HL-60/S4 (cell line): ENCODE measurements around the gene VSTM2L.

ENCODE experiments used
- in situ Hi-C: fragments of 300-500 bp; cut with MboI; formaldehyde crosslinking; loops from 2 replicates; pipeline ENCODE4 v1.14.3; 2022; ENCODE audit warnings: low sequenced_read_pairs

The VSTM2L gene

DNA sequence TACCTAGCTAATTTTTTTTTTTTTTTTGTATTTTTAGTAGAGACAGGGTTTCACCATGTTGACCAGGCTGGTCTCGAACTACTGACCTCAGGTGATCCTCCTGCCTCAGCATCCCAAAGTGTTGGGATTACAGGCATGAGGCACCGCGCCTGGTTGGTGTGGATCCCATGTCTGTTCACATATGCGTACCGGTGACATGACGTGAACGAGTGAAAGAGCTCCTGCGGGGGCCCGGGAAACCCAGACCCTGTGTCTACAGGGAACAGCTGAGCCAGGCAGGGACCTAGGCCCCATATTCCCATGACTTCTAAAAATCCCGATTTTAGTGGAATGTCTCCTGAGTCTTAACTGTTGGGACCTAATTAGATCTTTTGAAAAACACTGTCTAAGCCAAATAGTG lies 33.1 kb downstream of the VSTM2L start:
- in situ Hi-C loops, result no loop called here

DNA sequence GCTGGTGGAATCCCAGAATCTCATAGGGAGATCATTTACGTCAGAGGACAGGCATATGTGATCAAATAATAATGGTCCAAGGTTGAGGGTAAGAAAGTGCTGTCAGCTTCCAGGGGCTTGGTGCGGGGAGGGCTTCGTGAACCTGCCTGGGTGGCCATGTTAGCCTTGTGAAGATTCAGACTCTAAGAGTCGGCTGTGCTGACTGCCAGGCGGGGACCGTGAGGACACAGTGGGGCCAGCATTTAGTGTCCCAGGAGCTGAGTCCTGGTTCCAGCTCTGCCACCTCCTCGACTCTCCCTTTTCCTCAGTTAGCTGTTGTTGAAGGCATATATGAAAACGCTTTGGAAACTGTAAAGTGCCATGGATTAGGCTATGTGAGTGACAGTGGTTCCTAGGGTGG lies 33.5 kb downstream of the VSTM2L start:
- in situ Hi-C loops, result no loop called here

- in situ Hi-C loops, result no loop called here
Observed at GRCh38 chr20:37937686-37938085, 34.8 kb downstream of the VSTM2L start.

DNA sequence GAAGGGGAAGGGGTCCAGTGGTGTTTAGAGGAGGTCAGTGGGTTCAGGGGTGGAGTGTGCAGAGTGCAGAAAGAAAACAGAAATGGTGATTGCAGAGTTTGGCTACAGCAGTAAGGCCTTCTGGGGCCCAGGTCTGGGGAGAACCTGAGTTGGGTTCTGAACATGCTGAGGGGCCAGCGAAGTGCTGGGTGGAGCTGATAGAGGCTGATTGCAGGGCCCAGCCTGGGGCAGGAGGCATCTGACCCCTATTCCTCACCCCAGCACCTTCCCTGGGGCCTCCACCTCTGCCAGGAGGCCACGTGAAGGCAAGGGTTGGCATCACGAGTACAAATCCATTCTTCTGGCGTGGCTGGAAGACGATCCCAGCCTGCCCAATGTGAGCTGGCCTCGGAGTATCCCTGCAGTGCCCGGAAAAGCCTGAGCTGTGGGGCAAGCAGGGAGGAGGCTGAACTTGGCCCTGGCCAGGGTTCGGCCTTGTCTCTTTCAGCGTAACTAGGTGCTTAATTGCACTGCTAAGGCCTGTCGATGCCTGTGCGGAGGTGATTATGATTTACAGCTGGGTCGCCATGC lies 35.3 kb downstream of the VSTM2L start:
- in situ Hi-C loops, result no loop called here

DNA sequence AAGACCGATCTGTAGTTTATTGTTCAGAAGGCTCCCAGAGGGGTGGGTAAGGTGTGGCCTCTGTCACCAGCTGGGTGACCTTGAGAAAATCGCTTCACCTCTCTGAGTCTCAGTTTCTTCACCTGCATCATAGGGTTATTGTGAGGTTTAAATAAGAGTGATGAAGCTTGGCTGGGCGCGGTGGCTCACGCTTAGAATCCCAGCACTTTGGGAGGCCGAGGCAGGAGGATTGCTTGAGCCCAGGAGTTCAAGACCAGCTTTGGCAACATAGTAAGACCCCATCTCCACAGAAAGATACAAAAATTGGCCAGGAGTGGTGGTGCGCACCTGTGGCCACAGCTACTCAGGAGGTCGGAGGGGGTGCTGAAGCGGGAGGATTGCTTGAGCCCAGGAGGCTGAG lies 36.0 kb downstream of the VSTM2L start:
- in situ Hi-C loops, result no loop called here

DNA sequence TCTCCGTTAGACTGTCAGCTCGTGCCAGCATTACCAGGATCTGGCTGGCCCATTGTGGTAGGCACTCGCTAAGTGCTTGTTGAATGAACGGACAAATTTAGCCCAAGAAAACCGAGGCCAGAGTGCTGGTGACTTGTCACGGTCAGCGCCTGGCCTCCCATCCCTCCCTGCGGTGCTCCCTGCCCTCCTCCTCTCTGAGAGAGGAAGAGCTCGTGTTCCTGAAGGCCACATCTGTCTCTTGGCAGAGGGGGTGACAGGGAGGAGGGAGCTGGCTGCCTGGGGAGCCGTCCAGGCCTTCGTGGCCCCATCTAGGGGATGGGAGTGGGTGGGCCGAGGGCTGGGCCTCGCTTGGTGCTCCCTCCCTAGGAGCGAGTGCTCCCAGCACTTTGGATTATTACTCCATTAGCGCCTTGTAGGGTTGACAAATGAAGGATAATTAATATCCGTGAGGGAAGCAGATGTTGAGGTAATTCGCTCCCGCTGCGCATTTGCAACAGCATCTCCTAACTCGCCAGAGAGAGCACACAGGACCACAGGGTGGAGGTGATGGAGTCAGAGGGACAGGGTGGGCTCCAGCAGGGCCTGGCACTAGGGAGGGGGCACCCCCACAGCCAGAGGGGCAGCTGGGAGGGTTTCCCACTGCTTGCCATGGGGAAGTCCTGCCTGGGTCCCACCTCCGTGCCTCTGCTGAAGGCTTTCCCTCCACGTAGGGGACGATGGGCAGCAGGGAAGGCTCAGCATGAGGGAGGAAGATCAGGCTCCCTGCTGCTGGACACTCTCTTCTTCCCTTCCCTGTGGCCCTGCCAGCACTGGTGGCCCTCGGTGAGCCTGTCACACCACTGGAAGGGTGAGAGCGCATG lies 37.0 kb downstream of the VSTM2L start:
- in situ Hi-C loops, result no loop called here

DNA sequence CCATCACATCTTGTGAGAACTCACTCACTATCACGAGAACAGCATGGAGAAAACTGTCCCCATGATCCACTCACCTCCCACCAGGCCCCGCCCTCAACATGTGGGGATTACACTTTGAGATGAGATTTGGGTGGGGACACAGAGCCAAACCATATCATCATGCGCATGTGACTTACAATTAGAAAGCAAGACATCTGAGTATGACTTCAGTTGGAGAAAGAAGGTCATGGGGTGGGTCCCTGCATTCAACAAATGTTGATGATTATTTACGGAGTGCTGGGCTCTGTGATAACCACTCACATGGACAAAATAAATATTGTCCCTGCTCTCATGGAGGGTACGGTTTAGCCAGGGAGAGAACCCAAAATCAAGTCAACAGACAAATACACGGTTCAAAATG lies 37.9 kb downstream of the VSTM2L start:
- in situ Hi-C loops, result no loop called here

GRCh38 chr20:37941332-37941731 lies 38.4 kb downstream of the VSTM2L start:
- in situ Hi-C loops, result no loop called here

DNA sequence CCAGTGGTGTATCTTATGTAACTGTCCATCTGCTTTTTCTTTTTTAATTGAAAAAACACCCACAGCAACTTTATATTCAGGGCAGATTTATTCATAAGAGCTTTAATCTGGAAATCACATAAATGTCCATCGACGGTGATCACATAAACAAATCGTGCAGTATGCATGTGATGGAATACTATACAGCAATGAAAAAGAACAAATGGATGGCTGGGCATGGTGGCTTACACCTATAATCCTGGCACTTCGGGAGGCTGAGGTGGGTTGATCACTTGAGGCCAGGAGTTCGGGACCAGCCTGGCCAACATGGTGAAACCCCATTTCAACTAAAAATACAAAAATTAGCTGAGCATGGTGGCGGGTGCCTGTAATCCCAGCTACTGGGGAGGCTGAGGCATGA lies 39.1 kb downstream of the VSTM2L start:
- in situ Hi-C loops, result no loop called here

DNA sequence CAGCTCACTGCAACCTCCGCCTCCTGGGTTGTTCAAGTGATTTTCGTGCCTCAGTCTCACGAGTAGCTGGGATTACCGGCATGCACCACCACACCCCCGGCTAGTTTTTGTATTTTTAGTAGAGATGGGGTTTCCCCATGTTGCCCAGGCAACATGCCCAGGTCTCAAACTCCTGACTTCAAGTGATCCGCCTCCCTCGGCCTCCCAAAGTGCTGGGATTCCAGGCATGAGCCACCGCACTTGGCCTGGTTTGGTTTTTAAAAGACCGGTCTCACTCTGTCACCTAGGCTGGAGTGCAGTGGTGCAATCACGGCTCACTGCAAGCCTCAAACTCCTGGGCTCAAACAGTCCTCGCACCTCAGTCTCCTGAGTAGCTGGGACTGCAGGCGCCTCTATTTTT lies 40.1 kb downstream of the VSTM2L start:
- in situ Hi-C loops, result no loop called here

- in situ Hi-C loops, result no loop called here
Observed at GRCh38 chr20:37943501-37944455, 40.9 kb downstream of the VSTM2L start.

DNA sequence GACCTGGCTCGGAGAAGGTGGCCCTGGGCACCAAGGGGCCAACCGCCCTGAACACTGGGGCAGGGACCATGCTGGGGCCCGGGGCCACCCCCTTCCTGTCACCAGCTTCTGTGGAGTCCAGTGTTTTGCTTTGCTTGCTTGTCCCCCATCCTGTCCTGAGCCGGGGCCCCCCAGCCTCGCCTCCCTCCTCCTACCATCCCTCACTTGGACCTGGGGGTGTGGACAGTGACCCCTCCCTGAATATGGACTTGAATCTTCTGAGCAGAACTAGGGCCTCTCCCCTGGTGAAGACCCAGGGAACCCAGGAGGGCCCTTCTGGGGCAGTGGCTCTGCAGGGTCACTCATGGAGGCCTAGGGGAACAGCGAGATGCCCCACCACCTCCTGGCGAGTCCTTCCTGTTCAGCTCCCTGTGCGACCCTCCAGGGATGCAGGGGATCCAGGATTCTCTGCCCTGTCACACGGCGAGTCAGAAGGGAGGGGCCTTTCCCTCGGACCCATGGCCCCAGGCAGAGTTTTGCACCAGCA lies 41.6 kb downstream of the VSTM2L start:
- in situ Hi-C loops, result no loop called here

DNA sequence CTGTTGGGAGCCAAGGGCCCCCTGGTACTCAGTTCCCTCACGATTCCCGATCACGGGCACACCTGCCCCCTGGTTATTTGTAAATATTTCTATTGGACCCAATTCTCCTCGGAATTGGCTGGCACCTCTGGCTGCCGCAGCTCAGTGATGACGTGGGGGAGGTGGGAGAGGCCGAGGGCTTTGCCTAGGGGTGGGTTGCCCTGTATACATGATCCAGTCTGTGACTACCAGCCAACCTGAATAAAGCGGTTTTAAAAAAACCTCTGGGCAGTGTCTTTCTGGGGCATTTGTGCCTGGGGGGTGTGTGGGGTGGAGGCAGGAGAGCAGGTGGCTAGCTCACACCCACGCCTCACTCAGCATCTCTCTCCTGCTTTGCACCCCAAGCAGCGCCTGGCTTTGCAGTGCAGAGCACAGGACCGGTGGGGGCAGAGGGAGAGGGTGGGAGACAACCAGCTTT lies 42.2 kb downstream of the VSTM2L start:
- in situ Hi-C loops, result no loop called here

GRCh38 chr20:37946946-37947345 lies 44.0 kb downstream of the VSTM2L start:
- in situ Hi-C loops, result no loop called here

GRCh38 chr20:37947943-37948342 lies 45.0 kb downstream of the VSTM2L start:
- in situ Hi-C loops, result no loop called here

- in situ Hi-C loops, result no loop called here
Observed at GRCh38 chr20:37948956-37949355, 46.0 kb downstream of the VSTM2L start.

DNA sequence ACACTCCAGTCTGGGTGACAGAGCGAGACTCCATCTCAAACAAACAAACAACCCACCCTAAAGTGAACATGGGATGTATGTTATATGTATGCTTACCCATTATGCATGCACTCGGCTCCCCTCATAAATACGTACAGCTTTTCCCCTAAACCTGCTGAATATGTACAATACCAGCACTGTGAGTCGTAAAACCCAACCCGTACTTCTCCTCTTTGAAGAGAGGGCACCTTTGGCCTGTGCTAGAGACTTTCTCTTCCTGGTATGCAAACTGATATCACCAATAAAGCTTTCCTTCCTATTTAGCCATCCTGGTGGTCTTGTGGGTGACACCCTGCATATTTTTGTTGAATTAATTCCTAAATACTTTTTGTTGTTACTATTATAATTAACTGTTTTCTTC lies 51.3 kb downstream of the VSTM2L start:
- in situ Hi-C loops, result no loop called here

GRCh38 chr20:37954626-37955025 lies 51.7 kb downstream of the VSTM2L start:
- in situ Hi-C loops, result no loop called here

GRCh38 chr20:37955511-37955910 lies 52.6 kb downstream of the VSTM2L start:
- in situ Hi-C loops, result no loop called here

DNA sequence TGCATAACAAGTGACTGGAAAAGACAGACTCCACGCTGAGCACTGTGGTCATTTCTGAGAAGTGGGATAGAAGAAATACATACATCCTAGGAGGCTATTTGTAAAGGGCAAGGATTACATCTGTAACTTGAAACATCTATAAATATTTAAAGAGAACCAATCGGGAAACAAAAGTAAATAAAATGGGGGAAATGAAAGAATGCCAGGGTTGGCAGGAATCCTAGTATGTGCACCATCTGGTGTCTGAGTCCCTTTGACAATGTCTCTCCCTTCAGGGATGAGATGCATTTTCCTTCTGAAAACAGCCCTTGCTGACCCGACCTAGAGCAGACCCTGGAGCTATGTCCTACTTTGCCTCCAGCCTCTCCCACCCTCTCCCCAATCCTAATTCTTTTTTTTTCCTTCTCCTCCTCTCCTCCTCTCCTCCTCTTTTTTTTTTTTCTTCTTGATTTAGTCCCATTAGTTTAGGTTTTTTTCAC lies 53.2 kb downstream of the VSTM2L start:
- in situ Hi-C loops, result no loop called here
